Neural progenitor cell (in vitro differentiated cells): ENCODE results near the gene PAXX. TPM values are rescaled to one million over a fixed set of nuclear protein-coding genes. Genes with fewer than 3 reads are reported as not detected.

Experiments
- DNase-seq: peaks from one replicate; pipeline ENCODE4 v3.0.0-alpha.2; 2016; ENCODE audit warnings: low spot score
- H2AFZ ChIP-seq: fragments of 200-600 bp; sonication (generic); replicated peaks from 2 replicates; pipeline ENCODE4 v1.6.1; 2016; ENCODE audit warnings: antibody characterized with exemption
- H3F3A ChIP-seq: fragments of 200-600 bp; sonication (generic); 2 replicates; pipeline ENCODE4 v1.6.1; 2016; ENCODE audit warnings: antibody characterized with exemption, low read depth
- H3K27ac ChIP-seq: fragments of 200-600 bp; sonication (generic); 2 replicates; pipeline ENCODE4 v1.5.1; 2016; ENCODE audit warnings: mild to moderate bottlenecking
- H3K27me3 ChIP-seq: fragments of 200-600 bp; sonication (generic); 2 replicates; pipeline ENCODE4 v1.6.1; 2016; ENCODE audit warnings: mild to moderate bottlenecking, moderate library complexity
- H3K36me3 ChIP-seq: fragments of 200-600 bp; sonication (generic); 2 replicates; pipeline ENCODE4 v1.5.1; 2016
- H3K4me1 ChIP-seq: fragments of 200-600 bp; sonication (generic); 2 replicates; pipeline ENCODE4 v1.6.1; 2016; ENCODE audit warnings: mixed run types
- H3K4me2 ChIP-seq: fragments of 200-600 bp; sonication (generic); 2 replicates; pipeline ENCODE4 v1.6.1; 2016
- H3K4me3 ChIP-seq: fragments of 200-600 bp; sonication (generic); 2 replicates; pipeline ENCODE4 v1.5.1; 2016
- H3K79me2 ChIP-seq: fragments of 200-600 bp; sonication (generic); 2 replicates; pipeline ENCODE4 v1.6.1; 2016; ENCODE audit warnings: low read depth
- H3K9ac ChIP-seq: fragments of 200-600 bp; sonication (generic); 2 replicates; pipeline ENCODE4 v1.6.1; 2016
- H3K9me3 ChIP-seq: fragments of 200-600 bp; sonication (generic); 2 replicates; pipeline ENCODE4 v1.5.1; 2016; ENCODE audit warnings: low read depth
- H4K20me1 ChIP-seq: fragments of 200-600 bp; sonication (generic); 2 replicates; pipeline ENCODE4 v1.6.1; 2016; ENCODE audit warnings: low read depth
- H3K27ac Mint-ChIP-seq: 3 replicates; pipeline ENCODE4 v1.8.0; 2021; ENCODE audit warnings: mixed read lengths
- H3K27me3 Mint-ChIP-seq: 2 replicates; pipeline ENCODE4 v1.8.0; 2022; ENCODE audit warnings: low read depth, mild to moderate bottlenecking, inconsistent platforms, moderate library complexity, mixed read lengths; ENCODE audit not compliant: insufficient read depth
- H3K36me3 Mint-ChIP-seq: 3 replicates; pipeline ENCODE4 v1.8.0; 2021; ENCODE audit warnings: mixed read lengths
- H3K4me1 Mint-ChIP-seq: 3 replicates; pipeline ENCODE4 v1.8.0; 2021; ENCODE audit warnings: mixed read lengths
- H3K4me3 Mint-ChIP-seq: 3 replicates; pipeline ENCODE4 v1.8.0; 2021; ENCODE audit warnings: mild to moderate bottlenecking, moderate library complexity, mixed read lengths
- H3K9me3 Mint-ChIP-seq: 3 replicates; pipeline ENCODE4 v1.8.0; 2020; ENCODE audit warnings: mixed read lengths
- CTCF ChIP-seq: fragments of 200-600 bp; sonication (generic); IDR thresholded peaks from 2 replicates; pipeline ENCODE4 v1.5.1; 2017; ENCODE audit warnings: antibody characterized with exemption, mild to moderate bottlenecking
- EZH2 ChIP-seq: fragments of 200-600 bp; sonication (generic); IDR thresholded peaks from 2 replicates; pipeline ENCODE4 v1.6.1; 2017; ENCODE audit warnings: antibody characterized with exemption, mild to moderate bottlenecking, moderate library complexity
- EZH2phosphoT487 ChIP-seq: fragments of 200-600 bp; sonication (generic); IDR thresholded peaks from 2 replicates; pipeline ENCODE4 v1.6.1; 2017; ENCODE audit warnings: antibody characterized with exemption
- total RNA-seq: library from RNA; depleted of rRNA; stranded (reverse); fragments of >200 nt; gene quantifications from 2 replicates; pipeline ENCODE4 v1.2.3, GENCODE V29; 2015; ENCODE audit warnings: low replicate concordance

The PAXX gene
- total RNA-seq, 1 donor from 2014 or later = 31.5 TPM

DNA sequence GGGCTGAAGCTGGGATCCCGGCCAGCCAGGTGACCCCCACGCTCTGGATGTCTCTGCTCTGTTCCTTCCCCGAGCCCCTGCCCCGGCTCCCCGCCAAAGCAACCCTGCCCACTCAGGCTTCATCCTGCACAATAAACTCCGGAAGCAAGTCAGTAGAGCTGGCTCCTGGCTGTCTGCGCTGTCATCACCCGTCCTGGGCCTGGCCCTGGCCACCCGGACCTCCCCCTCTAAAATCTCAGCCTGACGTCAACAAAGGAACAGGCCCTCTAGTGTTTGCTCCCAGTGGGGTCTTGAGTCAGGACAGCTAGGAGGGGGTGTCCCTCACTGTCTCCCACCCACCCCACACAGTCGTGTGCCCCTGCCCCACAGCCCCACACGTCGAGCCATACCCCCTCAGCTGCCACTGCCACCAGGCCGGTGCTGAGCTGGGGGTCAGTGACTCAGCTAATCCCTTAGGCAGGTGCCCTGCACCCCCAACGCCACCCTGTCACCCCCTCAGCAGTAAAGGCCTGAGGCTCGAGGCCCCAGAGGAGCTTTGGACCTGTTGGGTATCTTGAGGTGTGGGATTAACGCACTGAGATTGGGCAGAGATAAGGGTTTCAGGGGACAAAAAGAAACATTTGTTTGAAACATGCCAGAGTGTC is 10.5 kb upstream of the PAXX start:
- no peak overlapping the region for H2AFZ ChIP-seq
- Mint-ChIP-seq H3K9me3 (no peaks in the 10 kb centered on the region), H3K4me3 (no peak overlapping the region), H3K27me3 (peaks cover 2% of the 10 kb centered on the region), H3K27ac (no peak overlapping the region), H3K4me1 (peaks cover 12% of the 10 kb centered on the region), H3K36me3 (no peaks in the 10 kb centered on the region)
- H3K79me2 ChIP-seq = no peaks in the 10 kb centered on the region
- H3K9ac ChIP-seq = no peak overlapping the region
- H3F3A ChIP-seq = peaks cover 11% of the 10 kb centered on the region
- H3K4me2 ChIP-seq = no peak overlapping the region
- no peak for DNase-seq
- H3K27ac ChIP-seq = no peak overlapping the region
- TF ChIP-seq EZH2 = no peak
- TF ChIP-seq CTCF = no peak
- TF ChIP-seq EZH2phosphoT487 = no peak
- H3K36me3 ChIP-seq = no peaks in the 10 kb centered on the region
- H3K27me3 ChIP-seq = peaks cover 44% of the 10 kb centered on the region
- H3K9me3 ChIP-seq = no peaks in the 10 kb centered on the region
- peaks cover 16% of the 10 kb centered on the region for H3K4me1 ChIP-seq
- H3K4me3 ChIP-seq = no peak overlapping the region
- no peaks in the 10 kb centered on the region for H4K20me1 ChIP-seq

- H2AFZ ChIP-seq = no peak within 1 kb of the TSS
- H3K4me2 ChIP-seq = no peak within 1 kb of the TSS
- no peak within 1 kb of the TSS for H3K4me3 ChIP-seq
- H3K4me1 Mint-ChIP-seq = peaks cover 12% of the 10 kb centered on the region
- no peaks in the 10 kb centered on the region for H3K79me2 ChIP-seq
- H3K4me1 ChIP-seq = peaks cover 13% of the 10 kb centered on the region
- no peak within 1 kb of the TSS for H3K27ac ChIP-seq
- H3K4me3 Mint-ChIP-seq = peak within 1 kb of the TSS; percentile 1
- H4K20me1 ChIP-seq = no peaks in the 10 kb centered on the region
- no peak within 1 kb of the TSS for H3K9ac ChIP-seq
- H3F3A ChIP-seq = peaks cover 11% of the 10 kb centered on the region
- peak within 1 kb of the TSS; percentile 8 for H3K27ac Mint-ChIP-seq
- no peak for DNase-seq
- no peak for TF ChIP-seq CTCF
- no peak for TF ChIP-seq EZH2
- TF ChIP-seq EZH2phosphoT487 = no peak
- no peaks in the 10 kb centered on the region for H3K9me3 Mint-ChIP-seq
- no peaks in the 10 kb centered on the region for H3K36me3 Mint-ChIP-seq
- no peaks in the 10 kb centered on the region for H3K9me3 ChIP-seq
- no peaks in the 10 kb centered on the region for H3K36me3 ChIP-seq
- H3K27me3 ChIP-seq = peaks cover 37% of the 10 kb centered on the region
- peaks cover 5% of the 10 kb centered on the region for H3K27me3 Mint-ChIP-seq
These were observed 9.8 kb upstream of the PAXX start, which contains the start of gene LCNL1 for GRCh38 chr9:136982232-136983051. Gene LCNL1 (plus strand): TSS chr9:136982993. CDS start chr9:136983587, 594 bp downstream.

GRCh38 chr9:136983167-136983566 is 9.1 kb upstream of the PAXX start:
- DNase-seq = no peak
- Histone ChIP-seq H2AFZ (no peak overlapping the region), H3K4me2 (no peak overlapping the region), H3K9me3 (no peaks in the 10 kb centered on the region), H3K4me1 (peaks cover 9% of the 10 kb centered on the region), H3K27me3 (peaks cover 30% of the 10 kb centered on the region), H3K79me2 (no peaks in the 10 kb centered on the region), H3F3A (peaks cover 11% of the 10 kb centered on the region), H3K36me3 (no peaks in the 10 kb centered on the region), H4K20me1 (no peaks in the 10 kb centered on the region), H3K9ac (no peak overlapping the region), H3K4me3 (no peak overlapping the region), H3K27ac (no peak overlapping the region)
- Mint-ChIP-seq H3K36me3 (no peaks in the 10 kb centered on the region), H3K4me3 (no peak overlapping the region), H3K9me3 (no peaks in the 10 kb centered on the region), H3K4me1 (peaks cover 12% of the 10 kb centered on the region), H3K27ac (no peak overlapping the region), H3K27me3 (peaks cover 5% of the 10 kb centered on the region)
- no peak for TF ChIP-seq CTCF
